Trophoblast cell (in vitro differentiated cells and primary cell): ENCODE measurements around the gene PANK4.
"Not testable (repeated sequence)": the region's sequence is repeated elsewhere in the genome, so short reads cannot be mapped to it uniquely, and the experiment has no call there.

ENCODE experiments used
- DNase-seq, 2 donors: peaks; one replicate each; pipeline ENCODE4 v3.0.0-alpha.2; 2016
- H2AFZ ChIP-seq: 2 replicates; pipeline ENCODE4 v1.6.1; 2013; ENCODE audit warnings: low read length, moderate library complexity, mild to moderate bottlenecking; ENCODE audit not compliant: insufficient read depth, poor library complexity
- H2AK5ac ChIP-seq: 2 replicates; pipeline ENCODE4 v1.6.1; 2013; ENCODE audit warnings: mild to moderate bottlenecking, low read length
- H2BK120ac ChIP-seq: 2 replicates; pipeline ENCODE4 v1.6.1; 2013; ENCODE audit warnings: low read length, mild to moderate bottlenecking, moderate library complexity; ENCODE audit not compliant: insufficient read depth, poor library complexity
- H2BK12ac ChIP-seq: 2 replicates; pipeline ENCODE4 v1.6.1; 2013; ENCODE audit warnings: mild to moderate bottlenecking, low read length, moderate library complexity
- H2BK5ac ChIP-seq: 2 replicates; pipeline ENCODE4 v1.6.1; 2013; ENCODE audit warnings: low read length, low read depth, moderate library complexity, mild to moderate bottlenecking; ENCODE audit not compliant: poor library complexity
- H3K14ac ChIP-seq: 2 replicates; pipeline ENCODE4 v1.6.1; 2013; ENCODE audit warnings: mild to moderate bottlenecking, low read length
- H3K18ac ChIP-seq: 2 replicates; pipeline ENCODE4 v1.6.1; 2013; ENCODE audit warnings: mild to moderate bottlenecking, low read length
- H3K23ac ChIP-seq: 2 replicates; pipeline ENCODE4 v1.6.1; 2013; ENCODE audit warnings: low read length
- H3K27ac ChIP-seq: 2 replicates; pipeline ENCODE4 v1.5.1; 2013; ENCODE audit warnings: low read depth, mild to moderate bottlenecking, inconsistent platforms, low read length, moderate library complexity
- H3K27me3 ChIP-seq: 2 replicates; pipeline ENCODE4 v1.6.1; 2013; ENCODE audit warnings: inconsistent platforms, mild to moderate bottlenecking, low read length, moderate library complexity; ENCODE audit not compliant: insufficient read depth
- H3K36me3 ChIP-seq, 2 experiments: 1 replicate in 1 of 2; 2 replicates in 1 of 2; pipeline ENCODE4 v1.6.1; 2013; ENCODE audit warnings: low read length in 2 of 2, mild to moderate bottlenecking in 2 of 2, moderate library complexity in 1 of 2; ENCODE audit not compliant: insufficient read depth in 2 of 2, control insufficient read depth in 1 of 2
- H3K4ac ChIP-seq: 2 replicates; pipeline ENCODE4 v1.6.1; 2013; ENCODE audit warnings: low read depth, mild to moderate bottlenecking, low read length, moderate library complexity
- H3K4me1 ChIP-seq, 2 experiments: 1 replicate in 1 of 2; 2 replicates in 1 of 2; pipeline ENCODE4 v1.6.1; 2013; ENCODE audit warnings: low read length in 2 of 2, mild to moderate bottlenecking in 2 of 2, moderate library complexity in 1 of 2; ENCODE audit not compliant: insufficient read depth in 2 of 2, control insufficient read depth in 1 of 2
- H3K4me2 ChIP-seq: 2 replicates; pipeline ENCODE4 v1.6.1; 2013; ENCODE audit warnings: inconsistent platforms, mild to moderate bottlenecking, low read length, moderate library complexity
- H3K4me3 ChIP-seq: 2 replicates; pipeline ENCODE4 v1.5.1; 2013; ENCODE audit warnings: mild to moderate bottlenecking, low read depth, low read length, inconsistent platforms
- H3K79me1 ChIP-seq: one replicate; pipeline ENCODE4 v1.6.1; 2013; ENCODE audit warnings: low read length
- H3K79me2 ChIP-seq: 2 replicates; pipeline ENCODE4 v1.6.1; 2013; ENCODE audit warnings: low read length, mild to moderate bottlenecking; ENCODE audit not compliant: control insufficient read depth, insufficient read depth, poor library complexity
- H3K9ac ChIP-seq: 2 replicates; pipeline ENCODE4 v1.6.1; 2013; ENCODE audit warnings: mild to moderate bottlenecking, low read length
- H3K9me3 ChIP-seq: 2 replicates; pipeline ENCODE4 v1.6.1; 2013; ENCODE audit warnings: low read depth, mild to moderate bottlenecking, control low read depth, inconsistent platforms, low read length; ENCODE audit not compliant: insufficient read depth
- H4K12ac ChIP-seq: 2 replicates; pipeline ENCODE4 v1.6.1; 2013; ENCODE audit warnings: low read depth, mild to moderate bottlenecking, low read length, moderate library complexity
- H4K8ac ChIP-seq: 2 replicates; pipeline ENCODE4 v1.6.1; 2013; ENCODE audit warnings: low read depth, mild to moderate bottlenecking, low read length, moderate library complexity
- H4K91ac ChIP-seq: one replicate; pipeline ENCODE4 v1.6.1; 2013; ENCODE audit warnings: low read depth, mild to moderate bottlenecking, low read length, moderate library complexity
- WGBS: extraction: QIAGEN DNeasy Blood & Tissue Kit; methylation state at CpG from one replicate; pipeline ENCODE4 v1.1.7; 2013; ENCODE audit warnings: missing lambda C conversion rate; ENCODE audit not compliant: insufficient read length, insufficient coverage; ENCODE audit errors: extremely low coverage; 5-methylcytosine and 5-hydroxymethylcytosine counted together

Gene PANK4

GRCh38 chr1:2460996-2461751, 65.2 kb downstream of the PANK4 start:
- Histone ChIP-seq H3K27me3 (no peaks in the 10 kb centered on the region), H3K4me2 (no peak overlapping the region), H3K18ac (no peak overlapping the region)

GRCh38 chr1:2460203-2460602, 66.2 kb downstream of the PANK4 start:
- Histone ChIP-seq H3K18ac (no peak overlapping the region), H3K9ac (no peak overlapping the region), H2BK5ac (no peak overlapping the region), H3K9me3 (no peaks in the 10 kb centered on the region), H3K14ac (no peak overlapping the region), H3K79me1 (no peaks in the 10 kb centered on the region), H3K79me2 (no peaks in the 10 kb centered on the region), H2AFZ (no peak overlapping the region), H3K4me1 (no peaks in the 10 kb centered on the region), H4K12ac (no peak overlapping the region), H3K27me3 (no peaks in the 10 kb centered on the region), H2BK12ac (no peak overlapping the region), H4K91ac (no peak overlapping the region), H2BK120ac (no peak overlapping the region), H3K4me2 (no peak overlapping the region), H3K27ac (no peak overlapping the region), H2AK5ac (no peak overlapping the region), H3K4ac (no peak overlapping the region), H3K23ac (no peak overlapping the region), H3K4me3 (no peak overlapping the region), H3K36me3 (no peaks in the 10 kb centered on the region), H4K8ac (no peak overlapping the region)
- no peak for DNase-seq
- WGBS, result no CpG with 5 or more reads among the region's 8 CpGs

More at GRCh38 chr1:2460996-2461751, 65.2 kb downstream of the PANK4 start:
- no CpG with 5 or more reads among the region's 18 CpGs for WGBS
- no peak overlapping the region for H3K14ac ChIP-seq
- H4K8ac ChIP-seq, result no peak overlapping the region
- no peak overlapping the region for H2AFZ ChIP-seq
- H4K91ac ChIP-seq, result no peak overlapping the region
- no peak overlapping the region for H4K12ac ChIP-seq
- H2AK5ac ChIP-seq, result no peak overlapping the region
- no peaks in the 10 kb centered on the region for H3K36me3 ChIP-seq
- H3K27ac ChIP-seq, result no peak overlapping the region
- H3K9me3 ChIP-seq, result no peaks in the 10 kb centered on the region
- no peak overlapping the region for H3K9ac ChIP-seq
- no peak overlapping the region for H2BK12ac ChIP-seq
- DNase-seq, result no peak
- H3K23ac ChIP-seq, result no peak overlapping the region
- no peaks in the 10 kb centered on the region for H3K4me1 ChIP-seq
- H2BK120ac ChIP-seq, result no peak overlapping the region
- no peak overlapping the region for H3K4ac ChIP-seq
- H3K4me3 ChIP-seq, result no peak overlapping the region
- H3K79me2 ChIP-seq, result no peaks in the 10 kb centered on the region
- H3K79me1 ChIP-seq, result no peaks in the 10 kb centered on the region
- H2BK5ac ChIP-seq, result no peak overlapping the region

- Histone ChIP-seq H3K9me3 (no peaks in the 10 kb centered on the region), H4K91ac (no peak overlapping the region), H3K23ac (no peak overlapping the region), H3K27me3 (no peaks in the 10 kb centered on the region), H2BK12ac (no peak overlapping the region), H3K18ac (no peak overlapping the region), H3K36me3 (no peaks in the 10 kb centered on the region), H3K79me1 (no peaks in the 10 kb centered on the region), H3K9ac (no peak overlapping the region), H2BK120ac (no peak overlapping the region), H2BK5ac (no peak overlapping the region), H4K8ac (no peak overlapping the region), H3K27ac (no peak overlapping the region), H4K12ac (no peak overlapping the region), H3K4me3 (no peak overlapping the region), H2AFZ (no peak overlapping the region), H3K4me1 (no peaks in the 10 kb centered on the region), H2AK5ac (no peak overlapping the region), H3K4ac (no peak overlapping the region), H3K79me2 (no peaks in the 10 kb centered on the region), H3K14ac (no peak overlapping the region), H3K4me2 (no peak overlapping the region)
- WGBS, result no CpG with 5 or more reads among the region's 23 CpGs
- DNase-seq, result no peak
Measured at GRCh38 chr1:2459757-2460156, 66.6 kb downstream of the PANK4 start.

- not testable (repeated sequence) for H3K4ac ChIP-seq, H3K4me1 ChIP-seq, H2BK5ac ChIP-seq, H2AK5ac ChIP-seq, H3K79me2 ChIP-seq, H4K12ac ChIP-seq, H3K4me2 ChIP-seq, H4K8ac ChIP-seq, H2BK120ac ChIP-seq, H2BK12ac ChIP-seq, H3K18ac ChIP-seq, H3K79me1 ChIP-seq, DNase-seq, H3K23ac ChIP-seq, H3K36me3 ChIP-seq, H3K4me3 ChIP-seq, H3K9ac ChIP-seq, H3K14ac ChIP-seq, H4K91ac ChIP-seq, H2AFZ ChIP-seq, H3K27me3 ChIP-seq, H3K27ac ChIP-seq, H3K9me3 ChIP-seq
- no CpG with 5 or more reads among the region's 16 CpGs for WGBS
Measured at GRCh38 chr1:2459102-2459753, 67.2 kb downstream of the PANK4 start.
